NCI-H146 treated with DMSO at 0.1 percent for 48 hours (cell line): Measurements from ENCODE around the gene TMEM198.

Experiments
- DNase-seq: peaks from one replicate; lab custom pipeline; 2025; ENCODE audit not compliant: unreplicated experiment; lab: John Stamatoyannopoulos, UW

The TMEM198 gene

DNA sequence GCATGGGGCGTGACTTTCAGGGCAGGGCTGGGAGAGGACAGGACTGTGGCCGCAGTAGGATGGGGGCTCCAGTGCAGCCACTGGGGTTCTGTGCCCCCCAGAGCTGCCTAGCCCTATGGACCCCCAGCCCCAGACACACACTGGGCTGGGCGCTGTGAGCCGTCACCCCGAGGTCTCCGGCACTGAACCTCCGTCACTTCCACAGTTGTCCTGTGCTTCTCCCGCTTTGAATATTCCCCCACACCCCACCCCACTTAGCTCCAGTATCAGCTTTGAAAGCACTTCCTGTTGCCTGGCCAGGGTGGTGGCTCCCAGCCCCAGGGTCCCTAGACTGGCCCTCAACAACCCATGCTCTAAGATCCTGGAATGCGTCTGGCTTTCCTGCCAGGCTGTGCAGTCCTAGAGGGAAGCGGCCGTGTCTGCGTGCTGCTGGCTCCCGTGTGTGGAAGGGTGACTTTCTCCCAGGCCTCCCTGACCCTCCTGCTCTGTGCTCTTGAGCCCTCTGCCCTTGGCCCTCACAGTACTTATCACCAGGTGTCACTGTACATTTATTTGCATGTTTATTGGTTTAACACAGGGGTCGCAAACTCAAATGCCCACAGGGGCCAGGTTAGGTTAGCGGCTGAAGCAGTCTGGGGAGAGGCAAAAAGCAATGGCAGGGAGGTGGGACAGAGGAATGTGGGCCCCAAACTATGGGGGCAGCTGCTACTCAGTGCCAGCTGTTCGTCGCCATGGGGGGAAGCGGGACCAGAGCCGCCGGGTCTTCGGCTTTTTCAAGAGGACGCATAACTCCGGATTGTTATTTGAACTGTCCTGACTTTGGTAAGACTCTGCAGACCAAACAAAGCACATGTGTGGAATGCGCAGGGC, 17.6 kb downstream of the TMEM198 start:
- DNase-seq: no peak

DNA sequence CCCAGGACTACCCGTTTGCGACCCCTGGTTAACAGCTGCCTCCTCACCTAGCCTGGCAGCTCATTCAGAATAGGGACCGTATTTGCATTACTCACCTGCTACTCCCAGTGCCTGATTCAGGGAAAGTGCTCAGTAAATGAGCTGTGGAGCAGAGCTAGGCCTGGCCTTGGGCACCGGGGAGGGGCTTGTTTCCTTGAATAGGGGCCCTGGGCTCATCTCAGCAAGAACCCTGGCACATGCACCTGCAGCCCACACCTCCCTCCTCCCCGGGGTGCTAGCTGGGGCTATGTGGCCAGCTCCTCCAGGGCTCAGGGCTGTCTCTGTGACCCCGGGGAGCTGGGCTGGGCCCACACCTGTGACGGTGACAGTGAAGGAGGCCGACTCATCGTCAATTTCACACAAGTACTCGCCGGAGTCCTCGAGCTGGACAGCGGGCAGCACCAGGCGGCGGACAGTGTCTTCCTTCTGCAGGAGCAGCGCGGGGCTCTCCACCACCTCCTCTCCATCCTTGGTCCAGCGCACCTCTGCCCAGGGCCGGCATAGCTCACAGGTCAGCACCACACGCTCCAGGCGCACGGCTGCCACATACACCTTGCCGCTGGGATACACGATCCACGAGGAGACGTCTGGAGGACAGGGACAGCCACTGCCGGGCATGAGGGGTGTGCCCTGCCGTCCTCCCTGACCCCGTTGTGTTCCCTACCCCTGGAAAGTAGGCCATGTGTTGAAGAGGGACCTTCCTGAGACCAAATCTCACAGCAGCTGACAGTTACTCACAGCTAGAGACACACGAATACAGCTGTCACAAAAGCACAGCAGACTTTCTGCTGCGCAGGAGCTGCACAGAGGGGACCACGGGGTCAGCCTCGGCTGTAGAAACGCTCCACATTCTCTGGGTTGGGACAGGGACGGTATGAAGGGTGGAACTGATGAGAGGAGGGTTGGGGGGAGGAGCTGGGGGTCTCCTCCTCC, 18.5 kb downstream of the TMEM198 start:
- no peak for DNase-seq

DNA sequence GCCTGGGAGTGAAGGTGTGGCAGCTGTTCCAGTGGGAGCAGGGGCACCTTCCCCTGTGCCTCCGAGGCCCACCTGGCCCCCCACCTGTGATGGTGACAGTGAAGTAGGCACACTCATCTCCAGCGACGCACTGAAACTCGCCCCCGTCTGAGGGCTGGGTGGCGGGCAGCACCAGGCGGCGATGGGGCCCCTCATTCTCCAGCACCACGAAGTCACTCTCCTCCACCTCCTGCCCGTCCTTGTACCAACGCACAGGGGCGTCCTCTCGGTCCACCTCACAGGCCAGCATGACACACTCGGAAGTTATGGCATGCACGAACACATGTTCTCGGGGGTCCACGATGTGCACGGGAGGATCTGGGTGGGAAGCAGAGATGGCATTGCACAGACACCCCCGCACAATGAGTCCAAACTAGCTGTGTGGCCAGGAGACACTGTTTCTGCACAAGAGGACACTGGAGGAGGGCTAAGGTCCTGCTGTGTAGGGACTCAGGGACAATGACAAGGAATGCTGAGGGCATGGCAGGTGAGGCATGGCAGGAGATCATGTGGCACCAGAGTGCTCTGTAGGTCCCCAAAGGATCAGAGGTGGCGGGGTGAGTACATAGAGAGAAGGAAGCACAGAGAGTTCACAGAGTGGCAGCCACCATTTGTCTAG, 19.6 kb downstream of the TMEM198 start:
- no peak for DNase-seq

DNA sequence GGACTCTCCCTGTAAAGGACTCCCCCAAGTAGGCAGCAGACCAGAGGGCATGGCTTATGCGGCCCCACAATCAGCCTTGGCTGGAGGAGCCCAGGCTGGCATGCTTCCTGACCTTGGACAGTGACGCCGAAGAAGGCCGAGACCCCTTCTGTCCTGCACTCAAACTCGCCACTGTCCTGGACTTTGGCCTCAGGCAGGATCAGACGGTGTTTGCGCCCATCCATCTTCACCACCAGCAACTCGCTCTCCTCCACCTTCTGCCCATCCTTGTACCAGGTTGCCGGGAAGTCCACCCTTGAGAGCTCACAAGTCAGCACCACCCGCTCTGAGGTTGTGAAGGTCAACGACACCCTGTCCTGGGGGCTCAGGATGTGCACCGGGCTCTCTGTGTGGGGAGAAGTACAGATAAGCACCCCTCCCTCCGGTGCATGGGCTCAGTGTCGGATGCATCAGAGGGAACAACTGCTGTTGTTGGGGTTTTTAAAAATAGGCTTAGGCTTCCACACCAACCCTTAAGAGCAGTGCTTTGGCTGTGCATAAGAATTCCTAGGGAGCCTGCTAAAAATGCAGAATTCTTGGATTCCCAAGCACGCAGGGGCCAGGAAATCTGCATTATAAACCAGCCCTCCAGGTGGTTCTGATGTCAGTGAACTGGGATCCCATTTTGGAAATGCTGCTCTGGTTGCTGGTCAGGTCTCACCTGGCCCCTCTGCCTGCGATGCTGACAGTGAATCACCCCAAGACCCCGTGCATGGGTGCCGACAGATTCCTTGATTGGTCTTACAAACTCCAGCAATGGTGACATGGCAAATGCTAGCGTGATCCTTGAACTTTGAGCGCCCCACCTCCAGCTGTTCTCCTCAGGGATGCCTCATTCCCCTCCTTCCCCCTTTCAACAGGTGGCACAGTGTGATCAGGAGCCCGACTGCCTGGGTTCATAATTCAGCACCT, 21.6 kb downstream of the TMEM198 start:
- no peak for DNase-seq

DNA sequence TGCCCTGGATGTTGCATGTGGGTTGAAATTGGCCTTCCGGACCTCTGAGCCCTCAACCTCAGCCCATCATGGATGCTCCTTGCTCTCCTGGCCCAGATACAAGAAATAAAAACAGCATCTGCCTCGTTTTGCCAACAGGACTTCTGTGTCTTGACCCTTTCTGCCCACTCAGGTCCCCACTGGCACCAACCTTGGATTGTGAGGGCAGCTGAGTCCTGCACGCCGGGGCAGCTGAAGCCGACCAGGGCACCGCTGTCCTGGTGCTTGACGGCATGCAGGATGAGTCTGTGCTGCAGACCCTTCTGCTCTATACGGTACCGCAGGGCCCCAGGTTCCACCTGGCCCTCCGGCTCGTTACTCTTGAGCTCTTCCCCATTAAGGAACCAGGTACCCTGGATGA, 22.8 kb downstream of the TMEM198 start:
- no peak for DNase-seq

DNA sequence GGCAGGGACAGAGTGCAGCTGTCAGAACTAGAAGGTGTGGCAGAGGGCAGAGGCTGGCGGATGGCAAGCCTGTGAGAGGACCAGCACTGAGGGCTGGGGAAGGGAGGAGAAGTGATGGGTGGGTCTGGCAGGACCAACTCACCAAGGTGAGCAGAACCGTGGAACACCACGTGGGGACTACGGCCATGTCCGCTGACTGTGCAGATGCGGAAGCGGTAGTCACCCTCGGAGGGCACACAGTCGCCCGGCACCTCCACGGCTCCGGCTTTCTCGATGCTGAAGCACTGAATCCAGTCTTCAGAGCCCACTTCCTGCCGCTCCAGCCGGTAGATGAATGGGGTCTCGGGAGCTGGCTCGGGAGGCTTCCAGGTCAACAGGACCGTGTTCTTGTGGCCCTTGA, 23.3 kb downstream of the TMEM198 start:
- no peak for DNase-seq

DNA sequence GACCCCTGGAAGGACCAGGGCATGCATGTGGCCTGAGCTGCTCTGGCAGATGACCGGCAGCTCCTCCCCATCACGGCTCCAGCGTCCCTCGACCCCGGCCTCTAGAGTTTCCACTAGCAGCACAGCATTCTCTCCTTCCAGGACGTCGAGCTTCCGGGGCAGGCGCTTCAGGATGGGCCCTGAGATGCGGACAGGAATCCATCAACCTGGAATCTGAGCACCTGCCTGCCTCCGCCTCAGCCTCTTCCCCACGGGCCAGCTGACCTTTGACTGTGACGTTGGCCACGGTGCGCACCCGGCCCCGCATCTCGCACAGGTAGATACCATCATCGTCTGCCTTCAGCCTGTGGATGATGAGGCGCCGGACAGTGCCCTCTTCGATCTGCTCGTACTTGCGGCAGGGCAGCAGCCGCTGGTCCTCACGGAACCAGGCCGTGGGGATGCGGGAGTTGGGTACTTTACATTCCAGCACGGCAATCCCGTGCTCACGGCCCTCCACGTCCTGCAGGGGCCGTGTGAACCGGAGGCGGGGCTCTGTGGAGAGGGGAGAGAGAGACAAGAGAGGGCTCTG, 24.0 kb downstream of the TMEM198 start:
- DNase-seq: no peak

DNA sequence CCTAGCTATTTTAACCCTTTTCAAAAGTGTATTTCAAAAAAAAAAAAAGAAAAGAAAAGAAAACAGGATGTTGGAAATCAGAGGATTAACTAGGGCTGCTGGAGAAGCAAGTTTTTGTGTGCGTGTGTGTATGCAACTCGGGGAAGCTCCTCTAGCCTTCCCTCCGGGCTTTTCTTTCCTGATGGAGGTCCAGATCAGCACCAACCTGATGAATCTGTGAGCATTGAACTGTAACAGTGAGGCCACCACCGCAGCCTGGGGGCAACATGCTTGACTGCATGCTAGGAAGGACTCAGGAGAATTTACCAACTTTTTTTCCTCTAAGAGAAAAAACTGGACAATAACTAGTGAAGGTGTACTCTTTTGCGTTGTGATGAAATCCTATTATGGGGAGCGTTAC, 25.2 kb downstream of the TMEM198 start:
- no peak for DNase-seq

DNA sequence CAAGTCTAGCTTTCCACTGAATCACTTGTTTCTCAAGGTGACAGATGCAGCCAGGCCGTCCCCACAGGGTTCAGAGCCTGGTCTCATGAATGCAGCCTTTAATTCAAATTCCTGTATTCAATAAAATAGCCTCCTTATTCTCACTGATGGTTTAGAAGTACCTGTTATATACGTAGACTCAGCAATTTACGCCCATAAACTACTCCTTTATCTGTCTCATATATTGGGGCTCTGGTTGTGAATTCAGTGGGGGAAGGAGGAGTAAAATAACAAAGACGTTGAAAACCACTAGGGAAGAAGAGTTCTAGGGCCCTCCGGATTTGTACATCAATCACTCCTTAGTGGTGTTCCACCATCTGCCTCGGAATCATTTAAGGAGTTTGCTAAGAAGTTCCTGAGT, 25.8 kb downstream of the TMEM198 start:
- DNase-seq: no peak

DNA sequence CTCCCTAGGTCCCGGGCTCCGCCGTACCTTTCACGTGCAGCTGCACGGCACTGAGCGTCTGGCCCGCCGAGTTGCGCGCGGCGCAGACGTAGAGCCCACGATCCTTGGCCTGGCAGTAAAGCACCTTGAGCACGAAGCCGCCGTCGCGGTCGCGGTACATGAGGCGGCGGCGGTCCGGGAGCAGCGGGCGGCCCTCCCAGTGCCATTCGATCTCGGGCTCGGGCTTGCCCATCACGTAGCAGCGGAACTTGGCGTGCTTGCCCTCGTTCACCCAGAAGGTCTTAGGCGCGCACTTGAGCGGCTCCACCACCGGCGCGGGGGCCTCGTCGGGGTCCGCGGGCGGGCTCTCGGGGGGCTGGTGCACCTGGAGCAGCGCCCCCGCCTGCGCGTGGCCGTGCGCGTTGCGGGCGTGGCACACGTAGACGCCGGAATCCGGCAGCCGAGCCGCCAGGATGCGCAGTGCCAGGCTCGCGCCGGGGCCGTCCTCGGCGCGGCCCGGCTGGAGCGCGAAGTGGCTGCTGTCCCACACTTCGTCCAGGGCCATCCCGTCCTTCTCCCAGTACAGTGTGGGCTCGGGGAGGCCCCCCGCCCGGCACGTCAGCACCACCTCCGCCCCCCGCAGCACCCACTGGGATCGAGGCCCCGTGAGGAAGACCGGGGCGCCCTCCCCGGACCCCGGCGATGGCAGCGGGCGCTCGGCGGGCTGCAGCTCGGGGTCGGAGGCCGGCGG, 26.5 kb downstream of the TMEM198 start:
- no peak for DNase-seq

DNA sequence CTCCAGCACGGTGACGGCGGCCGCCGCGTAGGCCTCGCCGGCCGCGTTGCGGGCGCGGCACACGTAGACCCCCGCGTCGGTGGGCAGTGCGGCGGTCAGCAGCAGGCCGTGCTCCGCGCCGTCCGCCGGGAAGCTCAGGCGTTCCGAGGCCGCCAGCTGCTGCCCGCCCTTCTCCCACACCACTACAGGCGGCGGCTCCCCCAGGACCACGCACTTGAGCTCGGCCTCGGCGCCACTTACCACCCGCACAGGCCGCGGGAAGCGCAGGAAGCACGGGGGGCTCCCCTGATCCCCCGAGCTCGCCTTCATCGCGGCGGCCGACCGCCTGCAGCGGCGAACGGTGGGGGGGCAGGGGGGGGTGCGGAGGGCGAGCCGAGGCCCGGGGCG, 27.1 kb downstream of the TMEM198 start:
- DNase-seq: no peak

DNA sequence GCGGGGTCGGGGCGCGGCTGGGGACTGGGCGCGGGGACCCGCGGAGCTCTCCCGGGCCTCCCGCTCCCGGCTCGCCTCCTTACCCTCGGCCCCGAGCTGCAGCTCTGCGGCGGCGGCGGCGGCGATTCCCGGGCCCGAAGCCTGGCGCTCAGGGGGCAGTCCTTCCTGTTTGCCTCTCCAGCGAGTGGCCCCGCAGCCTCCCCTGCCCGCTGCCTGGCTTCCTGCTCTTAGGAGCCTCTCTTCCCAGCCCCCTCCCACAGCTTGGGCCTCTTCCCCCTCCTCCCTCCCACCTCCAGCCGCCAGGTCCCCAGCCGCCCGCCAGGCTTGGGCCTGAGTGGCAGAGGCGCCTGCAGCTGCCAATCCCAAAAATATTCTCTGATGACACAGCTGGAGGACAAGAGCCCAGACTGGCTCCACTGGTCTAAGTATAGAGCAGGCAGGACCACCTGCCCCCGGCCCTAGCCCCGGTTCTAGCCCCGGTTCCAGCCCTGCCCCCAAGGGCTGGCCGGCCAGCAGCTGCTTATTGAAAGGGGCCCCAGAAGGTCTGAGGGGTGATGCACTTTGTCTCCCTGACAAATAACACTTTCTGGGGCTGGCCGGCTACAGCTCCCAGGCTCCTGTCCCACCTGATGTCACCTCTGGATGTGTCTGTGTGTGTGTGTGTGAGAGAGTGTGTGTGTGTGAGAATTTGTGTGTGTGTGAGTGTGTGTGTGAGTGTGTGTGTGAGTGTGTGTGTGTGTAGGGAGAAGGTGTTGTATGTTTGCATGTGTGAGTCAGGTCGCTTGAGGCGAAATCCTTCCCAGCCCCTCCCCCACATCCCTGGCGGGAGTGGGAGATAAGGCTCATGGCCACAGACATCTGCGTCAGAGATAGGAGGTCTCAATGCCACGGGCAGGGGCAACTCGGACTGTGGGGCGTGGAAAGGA, 27.7 kb downstream of the TMEM198 start, which contains the start of gene OBSL1:
Gene OBSL1 (minus strand): TSS at position 229 of the 926 bp plus-strand sequence. CDS start 307 bp downstream, outside the sequence.
- DNase-seq: peak; percentile 77

DNA sequence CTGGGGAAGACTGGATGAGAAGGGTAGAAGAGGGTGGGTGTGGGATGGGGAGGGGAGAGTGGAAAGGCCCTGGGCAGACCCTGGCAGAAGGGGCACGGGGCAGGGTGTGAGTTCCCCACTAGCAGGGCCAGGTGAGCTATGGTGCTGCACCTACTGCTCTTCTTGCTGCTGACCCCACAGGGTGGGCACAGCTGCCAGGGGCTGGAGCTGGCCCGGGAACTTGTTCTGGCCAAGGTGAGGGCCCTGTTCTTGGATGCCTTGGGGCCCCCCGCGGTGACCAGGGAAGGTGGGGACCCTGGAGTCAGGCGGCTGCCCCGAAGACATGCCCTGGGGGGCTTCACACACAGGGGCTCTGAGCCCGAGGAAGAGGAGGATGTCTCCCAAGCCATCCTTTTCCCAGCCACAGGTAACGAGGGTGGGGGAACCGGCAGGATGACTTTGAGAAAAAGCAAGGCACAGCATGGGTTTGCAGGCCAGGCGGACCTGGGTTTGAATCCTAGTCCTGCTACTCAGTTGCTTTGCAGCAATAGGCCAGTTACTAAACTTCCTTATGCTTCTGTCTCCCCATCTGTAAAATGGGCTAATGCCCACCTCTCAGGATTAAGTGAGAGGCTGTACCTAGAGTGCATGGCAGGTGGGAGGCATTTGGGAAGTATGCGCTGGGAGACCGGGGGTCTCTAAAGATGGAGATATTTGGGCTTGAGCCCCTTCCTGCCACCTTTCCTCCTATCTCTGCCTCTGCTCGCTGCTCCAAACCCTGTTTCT, 28.6 kb downstream of the TMEM198 start, which contains the start of gene INHA:
Gene INHA (plus strand): TSS at position 74 of the 765 bp plus-strand sequence. CDS start 65 bp downstream, at position 139.
- DNase-seq: no peak

DNA sequence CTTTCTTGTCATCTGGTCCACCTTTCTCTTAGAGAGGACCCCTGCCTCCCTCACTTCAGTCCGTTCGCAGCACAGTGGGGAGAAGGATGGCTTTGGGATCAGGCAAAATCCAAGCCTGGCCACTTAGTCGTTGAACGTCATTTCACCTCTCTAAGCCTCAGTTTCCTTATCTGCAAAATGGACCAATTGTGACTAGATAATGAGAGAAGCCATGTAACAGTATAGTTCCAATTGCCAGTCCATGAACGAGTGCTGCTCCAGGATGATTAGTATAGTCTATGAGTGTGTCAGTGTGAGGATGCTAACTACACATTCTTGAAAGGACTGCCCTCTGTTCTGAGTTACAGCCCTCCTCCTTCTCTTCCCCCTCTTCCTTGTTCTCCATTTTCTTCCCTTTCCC, 29.3 kb downstream of the TMEM198 start:
- DNase-seq: peak; percentile 2

DNA sequence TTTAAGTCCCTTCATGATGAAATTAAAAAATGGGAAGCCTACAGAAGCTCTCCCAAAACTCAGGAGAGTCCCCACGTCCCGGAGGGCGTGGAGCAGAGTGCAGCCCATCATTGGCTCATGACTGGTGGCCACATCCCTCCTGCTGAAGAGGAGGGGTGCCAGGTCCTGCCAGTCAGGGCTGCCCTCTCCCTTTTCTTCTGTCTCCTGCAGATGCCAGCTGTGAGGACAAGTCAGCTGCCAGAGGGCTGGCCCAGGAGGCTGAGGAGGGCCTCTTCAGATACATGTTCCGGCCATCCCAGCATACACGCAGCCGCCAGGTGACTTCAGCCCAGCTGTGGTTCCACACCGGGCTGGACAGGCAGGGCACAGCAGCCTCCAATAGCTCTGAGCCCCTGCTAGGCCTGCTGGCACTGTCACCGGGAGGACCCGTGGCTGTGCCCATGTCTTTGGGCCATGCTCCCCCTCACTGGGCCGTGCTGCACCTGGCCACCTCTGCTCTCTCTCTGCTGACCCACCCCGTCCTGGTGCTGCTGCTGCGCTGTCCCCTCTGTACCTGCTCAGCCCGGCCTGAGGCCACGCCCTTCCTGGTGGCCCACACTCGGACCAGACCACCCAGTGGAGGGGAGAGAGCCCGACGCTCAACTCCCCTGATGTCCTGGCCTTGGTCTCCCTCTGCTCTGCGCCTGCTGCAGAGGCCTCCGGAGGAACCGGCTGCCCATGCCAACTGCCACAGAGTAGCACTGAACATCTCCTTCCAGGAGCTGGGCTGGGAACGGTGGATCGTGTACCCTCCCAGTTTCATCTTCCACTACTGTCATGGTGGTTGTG, 30.9 kb downstream of the TMEM198 start:
- DNase-seq: no peak
